ENCODE results near the gene RNPS1.
A peak's percentile ranks its signal among the peaks of the same experiment; 100 is the strongest.

RNPS1 gene

GRCh38 chr16:2236337-2237101 lies 31.4 kb downstream of the RNPS1 start, which contains the start of gene DNASE1L2:
TSS of gene DNASE1L2 (plus strand) at chr16:2236444. CDS start at chr16:2236817, 373 bp downstream.
- no peak for DNase-seq (ENCODE audit: low read depth in 1 of 2, low spot score in 1 of 2)

- no peak for DNase-seq (ENCODE audit: low read depth in 1 of 2, low spot score in 1 of 2)
These were observed 32.1 kb downstream of the RNPS1 start for GRCh38 chr16:2235695-2236336.

GRCh38 chr16:2235234-2235651 lies 32.7 kb downstream of the RNPS1 start:
- no peak for DNase-seq (ENCODE audit: low read depth in 1 of 2, low spot score in 1 of 2)

- DNase-seq (ENCODE audit: low read depth in 1 of 2, low spot score in 1 of 2) = no peak
These were observed 33.1 kb downstream of the RNPS1 start for GRCh38 chr16:2234813-2235170.

- no peak for DNase-seq (ENCODE audit: low read depth in 1 of 2, low spot score in 1 of 2)
These were observed 33.8 kb downstream of the RNPS1 start for GRCh38 chr16:2233872-2234812.

GRCh38 chr16:2233046-2233775 lies 34.7 kb downstream of the RNPS1 start:
- no peak for DNase-seq (ENCODE audit: low read depth in 1 of 2, low spot score in 1 of 2)

GRCh38 chr16:2232094-2232990 lies 35.6 kb downstream of the RNPS1 start:
- no peak for DNase-seq (ENCODE audit: low read depth in 1 of 2, low spot score in 1 of 2)

- DNase-seq (ENCODE audit: low read depth in 1 of 2, low spot score in 1 of 2) = no peak
These were observed 36.7 kb downstream of the RNPS1 start for GRCh38 chr16:2231016-2231931.

- no peak for DNase-seq (ENCODE audit: low read depth in 1 of 2, low spot score in 1 of 2)
These were observed 37.5 kb downstream of the RNPS1 start for GRCh38 chr16:2230376-2230775.

- no peak for DNase-seq (ENCODE audit: low read depth in 1 of 2, low spot score in 1 of 2)
These were observed 38.2 kb downstream of the RNPS1 start for GRCh38 chr16:2229632-2230250.

- DNase-seq (ENCODE audit: low read depth in 1 of 2, low spot score in 1 of 2) = no peak
These were observed 38.8 kb downstream of the RNPS1 start for GRCh38 chr16:2229091-2229490.

GRCh38 chr16:2228161-2228824 lies 39.6 kb downstream of the RNPS1 start:
- DNase-seq (ENCODE audit: low read depth in 1 of 2, low spot score in 1 of 2) = no peak

GRCh38 chr16:2226918-2227317 lies 41.0 kb downstream of the RNPS1 start:
- no peak for DNase-seq (ENCODE audit: low read depth in 1 of 2, low spot score in 1 of 2)

GRCh38 chr16:2226245-2226793 lies 41.6 kb downstream of the RNPS1 start:
- DNase-seq (ENCODE audit: low read depth in 1 of 2, low spot score in 1 of 2) = no peak

GRCh38 chr16:2223942-2224486 lies 43.9 kb downstream of the RNPS1 start:
- no peak for DNase-seq (ENCODE audit: low read depth in 1 of 2, low spot score in 1 of 2)

- DNase-seq (ENCODE audit: low read depth in 1 of 2, low spot score in 1 of 2) = peak; percentile 97 to 99
These were observed 44.5 kb downstream of the RNPS1 start, which contains the start of gene E4F1 for GRCh38 chr16:2223221-2223941. TSS of gene E4F1 (plus strand) at chr16:2223591. CDS start at chr16:2223614, 23 bp downstream.

All from stimulated activated CD4-positive, alpha-beta T cell treated with anti-CD3 and anti-CD28 coated beads, Interleukin-15, amount 100 ng/mL, for 1 hour (primary cell).